ENCODE results near the gene SRRM4.

The SRRM4 gene

DNA sequence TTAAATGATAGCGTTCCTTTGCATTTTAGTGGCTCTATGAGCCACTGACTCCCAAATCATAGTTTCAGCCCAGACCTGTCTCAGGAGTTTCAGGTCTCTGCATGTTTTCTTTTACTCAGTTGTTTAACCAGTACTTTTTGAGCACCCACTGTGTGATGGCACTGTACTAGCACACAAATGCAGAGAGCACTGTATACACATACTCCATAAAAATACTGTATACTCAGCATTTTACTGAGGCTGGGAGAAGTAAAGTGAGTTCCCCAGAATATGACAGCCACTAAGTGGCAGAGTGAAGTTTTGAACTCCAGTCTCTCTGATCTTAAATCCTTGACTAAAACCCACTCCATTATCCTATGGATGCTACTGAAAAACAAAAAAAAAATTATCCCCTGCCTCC is 121.4 kb downstream of the SRRM4 start:
- no peak for TF ChIP-seq SIN3A (IDR thresholded peaks at IDR 0.05; ENCODE audit: borderline replicate concordance, insufficient read depth, low read length)
- TF ChIP-seq REST (IDR thresholded peaks at IDR 0.05; ENCODE audit: insufficient read depth in 1 of 2, low read depth in 2 of 2, low read length in 2 of 2), result no peak
- TF ChIP-seq FOXP2 (optimal IDR thresholded peaks at IDR 0.05; ENCODE audit: borderline replicate concordance, extremely low read depth, extremely low read length, insufficient read depth), result no peak
- TF ChIP-seq POLR2AphosphoS5 (IDR thresholded peaks at IDR 0.05; ENCODE audit: low read depth, low read length), result no peak
- TF ChIP-seq TAF1 (IDR thresholded peaks at IDR 0.05; ENCODE audit: borderline replicate concordance, insufficient read depth, low read length), result no peak

DNA sequence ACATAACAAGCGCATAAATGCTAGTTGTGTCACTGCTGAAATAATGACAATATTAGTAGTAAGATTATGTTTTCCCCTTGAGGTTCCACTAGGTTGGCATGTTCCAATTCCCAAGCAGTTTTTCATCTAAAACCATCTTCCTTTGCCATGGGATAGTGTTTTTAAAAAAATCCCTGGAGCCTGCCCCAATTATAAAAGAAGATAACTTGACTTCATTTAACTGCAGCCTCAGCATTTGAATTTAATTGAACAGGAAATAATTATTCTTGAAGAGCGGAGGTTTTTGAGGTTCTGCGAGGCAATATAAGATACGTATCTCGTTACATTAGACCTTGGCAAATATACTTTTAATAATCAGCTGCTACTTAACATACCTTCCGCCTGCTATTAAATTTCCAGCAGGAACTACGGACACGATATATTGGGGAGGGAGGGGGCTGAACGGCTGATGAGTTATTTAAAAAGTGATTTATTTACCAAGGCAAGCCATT is 132.2 kb downstream of the SRRM4 start:
- TF ChIP-seq POLR2AphosphoS5 (IDR thresholded peaks at IDR 0.05; ENCODE audit: low read depth, low read length), result no peak
- TF ChIP-seq REST (IDR thresholded peaks at IDR 0.05; ENCODE audit: insufficient read depth in 1 of 2, low read depth in 2 of 2, low read length in 2 of 2), result no peak
- TF ChIP-seq TAF1 (IDR thresholded peaks at IDR 0.05; ENCODE audit: borderline replicate concordance, insufficient read depth, low read length), result no peak
- no peak for TF ChIP-seq FOXP2 (optimal IDR thresholded peaks at IDR 0.05; ENCODE audit: borderline replicate concordance, extremely low read depth, extremely low read length, insufficient read depth)
- no peak for TF ChIP-seq SIN3A (IDR thresholded peaks at IDR 0.05; ENCODE audit: borderline replicate concordance, insufficient read depth, low read length)

DNA sequence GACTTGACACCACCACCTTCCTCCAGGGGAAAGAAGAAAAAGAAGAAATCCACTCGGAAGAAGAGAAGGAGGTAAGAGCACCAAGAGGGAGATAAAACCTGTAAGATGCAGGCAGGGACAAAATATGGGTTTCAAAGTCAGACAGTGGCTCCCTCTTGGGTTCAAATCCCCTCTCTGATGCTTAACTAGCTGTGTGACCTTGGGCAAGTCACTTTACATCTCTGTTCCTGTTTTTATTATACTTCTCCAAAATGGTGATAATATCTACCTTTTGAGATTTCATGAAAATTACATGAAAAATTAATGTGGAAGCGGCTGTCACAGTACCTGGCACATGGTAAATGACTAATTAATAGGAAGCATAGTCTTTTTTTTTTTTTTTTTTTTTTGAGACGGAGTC is 133.0 kb downstream of the SRRM4 start:
- TF ChIP-seq TAF1 (IDR thresholded peaks at IDR 0.05; ENCODE audit: borderline replicate concordance, insufficient read depth, low read length) (no peak), SIN3A (IDR thresholded peaks at IDR 0.05; ENCODE audit: borderline replicate concordance, insufficient read depth, low read length) (no peak), REST (IDR thresholded peaks at IDR 0.05; ENCODE audit: insufficient read depth in 1 of 2, low read depth in 2 of 2, low read length in 2 of 2) (no peak), POLR2AphosphoS5 (IDR thresholded peaks at IDR 0.05; ENCODE audit: low read depth, low read length) (no peak), FOXP2 (optimal IDR thresholded peaks at IDR 0.05; ENCODE audit: borderline replicate concordance, extremely low read depth, extremely low read length, insufficient read depth) (no peak)

- TF ChIP-seq TAF1 (IDR thresholded peaks at IDR 0.05; ENCODE audit: borderline replicate concordance, insufficient read depth, low read length), result no peak
- no peak for TF ChIP-seq SIN3A (IDR thresholded peaks at IDR 0.05; ENCODE audit: borderline replicate concordance, insufficient read depth, low read length)
- no peak for TF ChIP-seq REST (IDR thresholded peaks at IDR 0.05; ENCODE audit: insufficient read depth in 1 of 2, low read depth in 2 of 2, low read length in 2 of 2)
- no peak for TF ChIP-seq POLR2AphosphoS5 (IDR thresholded peaks at IDR 0.05; ENCODE audit: low read depth, low read length)
- TF ChIP-seq FOXP2 (optimal IDR thresholded peaks at IDR 0.05; ENCODE audit: borderline replicate concordance, extremely low read depth, extremely low read length, insufficient read depth), result no peak
Measured at GRCh38 chr12:119115296-119115905, 134.1 kb downstream of the SRRM4 start.
